ENCODE data around the gene TBC1D10A.

- TF ChIP-seq CTCF (IDR thresholded peaks at IDR 0.05; ENCODE audit: insufficient read depth, low read depth, low read length) (no peak), EZH2 (IDR thresholded peaks at IDR 0.05; ENCODE audit: insufficient read depth, low read length) (no peak)
These were observed 461 bp downstream of the TBC1D10A start for GRCh38 chr22:30326255-30326705.

Measured in astrocyte (in vitro differentiated cells and primary cell).